CD4-positive, alpha-beta T cell treated with Interleukin-12 subunit alpha and Interleukin-12 subunit beta, for 1 hour (primary cell): Measurements from ENCODE around the gene ZDHHC7.
A peak's percentile ranks its signal among the peaks of the same experiment; 100 is the strongest.
"Not testable (repeated sequence)": the region's sequence is repeated elsewhere in the genome, so short reads cannot be mapped to it uniquely, and the experiment has no call there.

Experiments used
- DNase-seq: peaks from one replicate; pipeline ENCODE4 v3.0.0-alpha.2; 2020

The ZDHHC7 gene, protein sequence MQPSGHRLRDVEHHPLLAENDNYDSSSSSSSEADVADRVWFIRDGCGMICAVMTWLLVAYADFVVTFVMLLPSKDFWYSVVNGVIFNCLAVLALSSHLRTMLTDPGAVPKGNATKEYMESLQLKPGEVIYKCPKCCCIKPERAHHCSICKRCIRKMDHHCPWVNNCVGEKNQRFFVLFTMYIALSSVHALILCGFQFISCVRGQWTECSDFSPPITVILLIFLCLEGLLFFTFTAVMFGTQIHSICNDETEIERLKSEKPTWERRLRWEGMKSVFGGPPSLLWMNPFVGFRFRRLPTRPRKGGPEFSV

GRCh38 chr16:85010931-85011845 is at the start of gene ZDHHC7:
TSS of gene ZDHHC7 (minus strand) at chr16:85011535. CDS start at chr16:84990618, 20,917 bp downstream.
- peak; percentile 89 for DNase-seq

DNA sequence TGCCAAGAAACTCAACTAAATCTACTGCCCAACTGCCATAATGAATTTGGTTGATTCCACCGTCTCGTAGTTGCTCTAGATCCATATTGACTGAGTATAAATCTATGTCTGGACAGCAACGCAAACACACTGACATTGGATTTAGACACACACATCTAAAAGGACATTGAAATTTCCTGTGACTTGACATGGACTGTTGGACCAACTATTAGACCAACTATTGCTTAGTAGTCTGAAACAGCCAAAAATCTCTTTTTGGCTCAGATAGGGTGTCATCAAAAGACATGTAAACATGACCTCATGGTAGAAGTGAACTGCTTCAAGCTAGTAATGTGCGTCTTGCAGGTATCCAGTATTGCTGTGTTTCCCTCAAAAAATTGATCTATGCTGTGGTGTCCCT is 47.6 kb upstream of the ZDHHC7 start:
- DNase-seq, result no peak

- no peak for DNase-seq
Measured at GRCh38 chr16:85057948-85058347, 46.6 kb upstream of the ZDHHC7 start.

GRCh38 chr16:85057212-85057889 is 46.0 kb upstream of the ZDHHC7 start:
- DNase-seq, result peak; percentile 3

GRCh38 chr16:85056211-85056748 is 44.9 kb upstream of the ZDHHC7 start:
- peak; percentile 4 for DNase-seq

- peak; percentile 85 for DNase-seq
Measured at GRCh38 chr16:85055493-85056210, 44.3 kb upstream of the ZDHHC7 start.

GRCh38 chr16:85054948-85055492 is 43.7 kb upstream of the ZDHHC7 start:
- no peak for DNase-seq

DNA sequence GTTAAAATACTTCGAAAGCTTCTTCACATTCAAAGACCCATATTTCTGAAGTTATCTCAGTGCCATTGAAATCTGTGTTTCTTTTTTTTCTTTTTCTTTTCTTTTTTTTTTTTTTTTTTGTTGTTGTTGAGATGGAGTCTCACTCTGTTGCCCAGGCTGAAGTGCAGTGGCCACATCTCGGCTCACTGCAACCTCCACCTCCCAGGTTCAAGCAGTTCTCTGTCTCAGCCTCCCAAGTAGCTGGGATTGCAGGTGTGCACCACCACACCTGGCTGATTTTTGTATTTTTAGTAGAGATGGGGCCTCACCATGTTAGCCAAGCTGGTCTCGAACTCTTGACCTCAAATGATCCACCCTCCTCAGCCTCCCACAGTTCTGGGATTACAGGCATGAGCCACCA is 43.0 kb upstream of the ZDHHC7 start:
- not testable (repeated sequence) for DNase-seq

DNA sequence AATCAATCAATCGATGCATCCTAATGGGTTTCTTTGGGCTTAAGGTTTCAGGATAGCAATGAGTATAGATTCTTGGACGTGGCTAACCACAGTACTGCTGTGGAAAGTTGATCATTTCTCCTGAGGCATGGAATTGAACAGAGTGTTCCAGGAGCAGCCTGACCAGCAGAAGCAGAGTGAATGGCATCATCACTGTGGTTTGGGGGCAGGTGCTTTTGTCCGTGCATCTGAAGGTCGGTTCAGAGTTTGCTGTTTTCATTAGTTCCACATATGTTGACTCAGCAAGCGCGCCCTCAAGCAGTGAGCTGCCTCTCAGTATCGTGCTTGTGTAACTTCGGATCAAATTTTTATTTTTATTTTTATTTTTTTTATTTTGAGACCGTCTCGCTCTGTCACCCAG is 41.2 kb upstream of the ZDHHC7 start:
- DNase-seq, result no peak

GRCh38 chr16:85051683-85052082 is 40.3 kb upstream of the ZDHHC7 start:
- DNase-seq, result no peak

GRCh38 chr16:85051067-85051581 is 39.8 kb upstream of the ZDHHC7 start:
- no peak for DNase-seq

DNA sequence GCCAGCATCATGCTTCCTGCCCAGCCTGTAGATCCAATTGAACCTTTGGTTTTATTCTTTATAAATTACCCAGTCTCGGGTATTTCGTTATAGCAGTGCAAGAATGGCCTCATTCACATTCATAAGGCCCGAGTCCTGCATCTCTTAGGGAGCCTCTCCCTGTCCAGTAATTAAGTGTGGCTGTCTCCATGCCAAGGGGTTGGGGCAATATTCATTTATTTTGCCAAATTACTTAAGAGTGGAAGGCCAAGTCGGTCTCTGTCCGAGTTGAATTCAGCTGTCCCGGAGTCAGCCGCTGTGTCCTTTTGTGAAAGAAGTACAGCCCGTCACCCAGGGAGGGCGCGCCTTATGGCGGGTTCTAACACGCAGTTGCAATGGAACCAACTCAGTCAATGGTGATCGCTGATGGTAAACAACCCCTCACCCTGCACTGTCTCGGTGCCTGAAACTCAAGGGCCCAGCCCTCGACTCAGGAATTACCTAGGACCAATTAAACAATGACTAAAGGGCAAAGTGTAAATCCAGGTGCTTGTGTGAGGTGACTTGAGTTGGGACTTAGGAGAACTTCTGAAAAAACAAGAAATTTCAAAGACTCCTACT is 38.5 kb upstream of the ZDHHC7 start:
- no peak for DNase-seq

GRCh38 chr16:85048921-85049562 is 37.7 kb upstream of the ZDHHC7 start:
- DNase-seq, result no peak

- DNase-seq, result no peak
Measured at GRCh38 chr16:85047867-85048455, 36.6 kb upstream of the ZDHHC7 start.

GRCh38 chr16:85046931-85047866 is 35.9 kb upstream of the ZDHHC7 start:
- no peak for DNase-seq

GRCh38 chr16:85046472-85046916 is 35.2 kb upstream of the ZDHHC7 start:
- no peak for DNase-seq

GRCh38 chr16:85045641-85046471 is 34.5 kb upstream of the ZDHHC7 start:
- no peak for DNase-seq

DNA sequence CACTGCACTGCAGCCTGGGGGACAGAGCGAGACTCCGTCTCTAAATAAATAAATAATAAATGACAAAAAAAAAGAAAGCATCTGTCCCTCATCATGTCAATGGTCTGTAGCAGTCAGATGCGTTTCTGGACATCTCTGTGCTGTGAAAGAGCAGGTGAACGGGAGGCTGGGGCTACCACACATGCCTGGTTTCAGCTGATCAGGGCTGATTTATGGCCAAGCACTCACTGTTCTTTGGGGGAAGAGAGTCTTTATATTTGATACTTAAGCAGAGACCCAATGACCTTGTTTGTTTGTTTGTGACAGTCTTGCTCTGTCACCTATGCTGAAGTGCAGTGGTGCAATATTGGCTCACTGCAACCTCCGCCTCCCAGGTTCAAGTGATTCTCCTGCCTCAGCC is 33.7 kb upstream of the ZDHHC7 start:
- no peak for DNase-seq
